ENCODE measurements around the gene LIPJ.

LIPJ gene

DNA sequence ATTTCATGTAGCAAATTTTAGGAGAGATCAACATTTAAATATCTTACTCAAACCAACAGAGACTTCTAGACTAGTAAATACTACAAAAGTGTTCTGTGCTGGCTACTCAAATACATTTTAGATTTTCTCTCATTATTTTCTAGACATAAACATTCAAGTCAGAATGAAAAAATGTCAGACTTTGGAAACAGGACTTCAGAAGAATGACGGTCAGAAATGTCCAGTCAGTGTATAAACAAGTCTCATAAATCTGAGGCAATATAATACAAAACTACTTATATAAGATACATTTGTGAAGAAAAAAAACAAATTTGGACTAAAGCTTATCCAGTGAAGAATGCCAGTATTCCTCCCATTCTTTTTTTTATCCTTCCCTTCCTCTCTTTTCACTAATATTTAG, 29.3 kb upstream of the LIPJ start:
- no peaks in the 10 kb centered on the region for H3K79me2 ChIP-seq (ENCODE audit: insufficient read depth, low read length)
- no peaks in the 10 kb centered on the region for H3K9me2 ChIP-seq (ENCODE audit: low read depth, low read length)
- no peak for TF ChIP-seq EZH2 (IDR thresholded peaks at IDR 0.05; ENCODE audit: borderline replicate concordance, low read length)
- TF ChIP-seq, protein P1, sequence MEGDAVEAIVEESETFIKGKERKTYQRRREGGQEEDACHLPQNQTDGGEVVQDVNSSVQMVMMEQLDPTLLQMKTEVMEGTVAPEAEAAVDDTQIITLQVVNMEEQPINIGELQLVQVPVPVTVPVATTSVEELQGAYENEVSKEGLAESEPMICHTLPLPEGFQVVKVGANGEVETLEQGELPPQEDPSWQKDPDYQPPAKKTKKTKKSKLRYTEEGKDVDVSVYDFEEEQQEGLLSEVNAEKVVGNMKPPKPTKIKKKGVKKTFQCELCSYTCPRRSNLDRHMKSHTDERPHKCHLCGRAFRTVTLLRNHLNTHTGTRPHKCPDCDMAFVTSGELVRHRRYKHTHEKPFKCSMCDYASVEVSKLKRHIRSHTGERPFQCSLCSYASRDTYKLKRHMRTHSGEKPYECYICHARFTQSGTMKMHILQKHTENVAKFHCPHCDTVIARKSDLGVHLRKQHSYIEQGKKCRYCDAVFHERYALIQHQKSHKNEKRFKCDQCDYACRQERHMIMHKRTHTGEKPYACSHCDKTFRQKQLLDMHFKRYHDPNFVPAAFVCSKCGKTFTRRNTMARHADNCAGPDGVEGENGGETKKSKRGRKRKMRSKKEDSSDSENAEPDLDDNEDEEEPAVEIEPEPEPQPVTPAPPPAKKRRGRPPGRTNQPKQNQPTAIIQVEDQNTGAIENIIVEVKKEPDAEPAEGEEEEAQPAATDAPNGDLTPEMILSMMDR (IDR thresholded peaks at IDR 0.05; ENCODE audit: low read length), result no peak
- H4K20me1 ChIP-seq (ENCODE audit: insufficient read depth, low read length), result no peaks in the 10 kb centered on the region
- no peak overlapping the region for H3K9ac ChIP-seq (ENCODE audit: low read length)
- no peak overlapping the region for H2AFZ ChIP-seq (ENCODE audit: low read length)
- no peak overlapping the region for H3K4me2 ChIP-seq (ENCODE audit: low read length)
- no peaks in the 10 kb centered on the region for H3F3A ChIP-seq (ENCODE audit: insufficient read depth, low read length)
- no peak overlapping the region for H3K27ac ChIP-seq (ENCODE audit: low read depth, low read length, poor library complexity, severe bottlenecking)
- H3K9me3 ChIP-seq (ENCODE audit: low read length), result no peaks in the 10 kb centered on the region
- H3K4me1 ChIP-seq (ENCODE audit: insufficient read depth, low read length, severe bottlenecking), result no peaks in the 10 kb centered on the region
- H3K4me3 ChIP-seq (ENCODE audit: low read depth, low read length, poor library complexity, severe bottlenecking), result no peak overlapping the region
- H3K36me3 ChIP-seq (ENCODE audit: insufficient read depth, low read length), result no peaks in the 10 kb centered on the region
- H3K27me3 ChIP-seq (ENCODE audit: insufficient read depth, low read length), result no peaks in the 10 kb centered on the region

DNA sequence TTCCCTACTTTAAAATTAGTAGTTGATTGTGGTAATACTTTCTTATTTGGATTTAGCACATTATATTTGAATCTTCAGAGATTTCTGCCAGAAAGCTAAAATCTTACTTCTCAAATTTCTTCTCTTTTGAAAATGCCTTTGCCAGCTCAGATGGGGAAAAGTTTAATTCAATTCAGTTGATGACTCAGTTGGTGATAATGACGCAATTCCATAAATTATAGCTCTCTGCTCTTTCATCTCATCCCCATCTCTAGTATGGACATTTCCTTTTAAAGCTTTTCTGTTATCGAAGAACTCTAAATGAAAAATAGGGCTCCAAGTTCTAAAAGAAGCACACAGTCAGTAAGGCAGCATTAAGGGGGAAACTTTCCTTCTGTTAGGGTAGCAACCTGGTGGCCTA, 28.9 kb upstream of the LIPJ start:
- Histone ChIP-seq H4K20me1 (ENCODE audit: insufficient read depth, low read length) (no peaks in the 10 kb centered on the region), H3K9me2 (ENCODE audit: low read depth, low read length) (no peaks in the 10 kb centered on the region), H3F3A (ENCODE audit: insufficient read depth, low read length) (no peaks in the 10 kb centered on the region), H3K9ac (ENCODE audit: low read length) (no peak overlapping the region), H3K79me2 (ENCODE audit: insufficient read depth, low read length) (no peaks in the 10 kb centered on the region), H3K27me3 (ENCODE audit: insufficient read depth, low read length) (no peaks in the 10 kb centered on the region), H3K4me2 (ENCODE audit: low read length) (no peak overlapping the region), H3K27ac (ENCODE audit: low read depth, low read length, poor library complexity, severe bottlenecking) (no peak overlapping the region), H3K36me3 (ENCODE audit: insufficient read depth, low read length) (no peaks in the 10 kb centered on the region), H3K9me3 (ENCODE audit: low read length) (no peaks in the 10 kb centered on the region), H3K4me3 (ENCODE audit: low read depth, low read length, poor library complexity, severe bottlenecking) (no peak overlapping the region), H3K4me1 (ENCODE audit: insufficient read depth, low read length, severe bottlenecking) (no peaks in the 10 kb centered on the region), H2AFZ (ENCODE audit: low read length) (no peak overlapping the region)
- TF ChIP-seq, protein P1 (IDR thresholded peaks at IDR 0.05; ENCODE audit: low read length), result no peak
- no peak for TF ChIP-seq EZH2 (IDR thresholded peaks at IDR 0.05; ENCODE audit: borderline replicate concordance, low read length)

DNA sequence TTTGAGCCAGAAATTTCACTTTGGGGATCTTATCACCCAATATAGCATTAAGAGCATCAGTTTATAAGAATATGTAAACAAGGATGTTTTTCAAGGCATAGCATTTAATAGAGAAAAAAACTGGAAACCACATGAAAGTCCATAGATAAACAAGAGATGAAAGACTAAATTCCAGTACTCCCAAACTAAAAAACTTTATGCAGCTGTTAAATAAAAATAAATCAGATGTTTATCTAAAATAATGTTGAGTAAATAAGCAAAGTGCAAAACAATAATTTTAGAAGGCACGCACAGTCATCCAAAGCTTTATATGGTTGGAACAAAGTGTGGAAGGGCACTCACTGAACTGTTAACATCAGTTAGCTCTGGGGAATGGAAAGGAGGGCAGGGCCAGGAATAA, 24.4 kb upstream of the LIPJ start:
- H4K20me1 ChIP-seq (ENCODE audit: insufficient read depth, low read length), result no peaks in the 10 kb centered on the region
- H3K4me3 ChIP-seq (ENCODE audit: low read depth, low read length, poor library complexity, severe bottlenecking), result no peak overlapping the region
- H3K9me2 ChIP-seq (ENCODE audit: low read depth, low read length), result no peaks in the 10 kb centered on the region
- H3K4me2 ChIP-seq (ENCODE audit: low read length), result no peak overlapping the region
- H3K27ac ChIP-seq (ENCODE audit: low read depth, low read length, poor library complexity, severe bottlenecking), result no peak overlapping the region
- no peak overlapping the region for H3K9ac ChIP-seq (ENCODE audit: low read length)
- H3F3A ChIP-seq (ENCODE audit: insufficient read depth, low read length), result no peaks in the 10 kb centered on the region
- no peak overlapping the region for H2AFZ ChIP-seq (ENCODE audit: low read length)
- no peaks in the 10 kb centered on the region for H3K79me2 ChIP-seq (ENCODE audit: insufficient read depth, low read length)
- H3K36me3 ChIP-seq (ENCODE audit: insufficient read depth, low read length), result no peaks in the 10 kb centered on the region
- no peaks in the 10 kb centered on the region for H3K4me1 ChIP-seq (ENCODE audit: insufficient read depth, low read length, severe bottlenecking)
- TF ChIP-seq, protein P1 (IDR thresholded peaks at IDR 0.05; ENCODE audit: low read length), result no peak
- no peak for TF ChIP-seq EZH2 (IDR thresholded peaks at IDR 0.05; ENCODE audit: borderline replicate concordance, low read length)
- no peaks in the 10 kb centered on the region for H3K9me3 ChIP-seq (ENCODE audit: low read length)
- H3K27me3 ChIP-seq (ENCODE audit: insufficient read depth, low read length), result no peaks in the 10 kb centered on the region
